IPS-NIHi11 (cell line): ENCODE results near the gene RUSF1.

Experiments used
- DNase-seq: peaks from one replicate; pipeline ENCODE4 v3.0.0; 2012; ENCODE audit warnings: mixed read lengths, low spot score

Gene RUSF1

GRCh38 chr16:31471241-31471874, 36.8 kb downstream of the RUSF1 start:
- DNase-seq: no peak

- DNase-seq: no peak
Observed at GRCh38 chr16:31470615-31471014, 37.6 kb downstream of the RUSF1 start.

GRCh38 chr16:31467858-31468257, 40.3 kb downstream of the RUSF1 start:
- DNase-seq: no peak

- DNase-seq: no peak
Observed at GRCh38 chr16:31467151-31467773, 40.9 kb downstream of the RUSF1 start.

GRCh38 chr16:31466381-31466841, 41.8 kb downstream of the RUSF1 start:
- no peak for DNase-seq

- DNase-seq: no peak
Observed at GRCh38 chr16:31465788-31466370, 42.3 kb downstream of the RUSF1 start.

- DNase-seq: no peak
Observed at GRCh38 chr16:31464781-31465260, 43.4 kb downstream of the RUSF1 start.

- no peak for DNase-seq
Observed at GRCh38 chr16:31464348-31464769, 43.8 kb downstream of the RUSF1 start.

GRCh38 chr16:31461921-31462804, 46.0 kb downstream of the RUSF1 start:
- no peak for DNase-seq

GRCh38 chr16:31461201-31461920, 46.8 kb downstream of the RUSF1 start:
- no peak for DNase-seq

GRCh38 chr16:31460582-31461002, 47.6 kb downstream of the RUSF1 start:
- DNase-seq: no peak

GRCh38 chr16:31459687-31460581, 48.3 kb downstream of the RUSF1 start:
- peak; percentile 91 for DNase-seq

- peak; percentile 88 for DNase-seq
Observed at GRCh38 chr16:31458844-31459686, 49.1 kb downstream of the RUSF1 start, which contains the start of gene ARMC5. ARMC5 (plus strand) TSS chr16:31459501; CDS start chr16:31459525, 24 bp downstream.

- DNase-seq: no peak
Observed at GRCh38 chr16:31458073-31458843, 49.9 kb downstream of the RUSF1 start.

- DNase-seq: no peak
Observed at GRCh38 chr16:31456988-31457360, 51.2 kb downstream of the RUSF1 start.

GRCh38 chr16:31455601-31456314, 52.4 kb downstream of the RUSF1 start:
- no peak for DNase-seq

GRCh38 chr16:31453255-31454204, 54.7 kb downstream of the RUSF1 start:
- DNase-seq: no peak
